ENCODE data around the gene CKS1B.

CKS1B gene

GRCh38 chr1:154974102-154974807 lies at the start of gene CKS1B:
Gene CKS1B (plus strand): TSS chr1:154974681. CDS start chr1:154974746, 65 bp downstream.
- peak; percentile 99 to 100 for DNase-seq

- DNase-seq, result no peak
Observed at GRCh38 chr1:154925335-154926170, 48.9 kb upstream of the CKS1B start.

- no peak for DNase-seq
Observed at GRCh38 chr1:154926201-154926600, 48.3 kb upstream of the CKS1B start.

GRCh38 chr1:154931940-154932487 lies 42.5 kb upstream of the CKS1B start:
- DNase-seq, result no peak

- DNase-seq, result no peak
Observed at GRCh38 chr1:154934358-154934948, 40.0 kb upstream of the CKS1B start.

GRCh38 chr1:154935749-154936554 lies 38.5 kb upstream of the CKS1B start:
- DNase-seq, result no peak

- DNase-seq, result peak; percentile 88 to 96
Observed at GRCh38 chr1:154936555-154937084, 37.9 kb upstream of the CKS1B start, which contains the start of gene PMVK. Gene PMVK (minus strand): TSS chr1:154936719. CDS start chr1:154936685, 34 bp downstream.

GRCh38 chr1:154937085-154937987 lies 37.1 kb upstream of the CKS1B start:
- peak; percentile 83 to 90 for DNase-seq

GRCh38 chr1:154937988-154938386 lies 36.5 kb upstream of the CKS1B start:
- DNase-seq, result no peak

- DNase-seq, result no peak
Observed at GRCh38 chr1:154938604-154939399, 35.7 kb upstream of the CKS1B start.

- DNase-seq, result no peak
Observed at GRCh38 chr1:154940213-154940560, 34.3 kb upstream of the CKS1B start.

- no peak for DNase-seq
Observed at GRCh38 chr1:154940651-154941194, 33.8 kb upstream of the CKS1B start.

GRCh38 chr1:154941333-154942013 lies 33.0 kb upstream of the CKS1B start:
- DNase-seq, result no peak

- DNase-seq, result peak; percentile 45 to 48
Observed at GRCh38 chr1:154943649-154944400, 30.7 kb upstream of the CKS1B start.

GRCh38 chr1:154944401-154945159 lies 29.9 kb upstream of the CKS1B start:
- no peak for DNase-seq

- no peak for DNase-seq
Observed at GRCh38 chr1:154945160-154945961, 29.1 kb upstream of the CKS1B start.

Measured in inflammatory macrophage treated with lipopolysaccharide for 1 hour (primary cell).